HG03432 (cell line): ENCODE results near the gene FNBP1L.

Experiments
- ATAC-seq: cut with Tn5 transposase; IDR thresholded peaks from one replicate; pipeline ENCODE4 v1.9.1; 2021; ENCODE audit warnings: mild to moderate bottlenecking, moderate library complexity; ENCODE audit not compliant: unreplicated experiment

Gene FNBP1L

DNA sequence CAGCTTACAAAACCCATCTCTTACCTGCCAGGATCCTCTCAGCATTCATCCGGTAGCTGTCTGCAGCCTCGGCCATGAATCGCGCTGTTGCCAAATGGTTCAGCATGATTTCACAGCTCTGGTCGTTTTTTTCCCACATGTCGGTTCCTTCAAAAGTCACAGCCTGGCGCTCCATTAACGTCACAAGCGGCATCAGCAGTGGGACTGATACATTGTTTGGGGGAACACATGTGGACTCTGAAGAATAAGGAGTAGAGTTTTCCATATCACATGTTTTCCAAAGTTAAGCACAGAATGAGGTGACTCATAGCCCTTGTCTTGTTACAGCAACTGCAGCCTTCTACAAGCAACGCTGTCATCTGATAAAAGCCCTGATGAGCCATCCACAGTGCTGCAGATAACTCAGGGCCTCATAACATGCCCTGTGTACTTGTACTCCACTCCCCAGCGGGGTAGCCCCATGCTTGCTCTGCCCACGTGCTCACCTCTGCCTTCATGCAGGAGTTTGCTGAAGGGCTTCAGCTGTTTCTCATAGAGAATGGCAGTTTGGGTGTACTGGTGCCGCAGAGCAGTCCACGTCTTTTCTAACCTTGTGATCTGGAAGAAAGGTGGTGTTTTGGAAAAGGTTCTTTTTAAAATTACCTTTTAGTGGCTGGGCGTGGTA lies 119.5 kb downstream of the FNBP1L start:
- no peak for ATAC-seq

DNA sequence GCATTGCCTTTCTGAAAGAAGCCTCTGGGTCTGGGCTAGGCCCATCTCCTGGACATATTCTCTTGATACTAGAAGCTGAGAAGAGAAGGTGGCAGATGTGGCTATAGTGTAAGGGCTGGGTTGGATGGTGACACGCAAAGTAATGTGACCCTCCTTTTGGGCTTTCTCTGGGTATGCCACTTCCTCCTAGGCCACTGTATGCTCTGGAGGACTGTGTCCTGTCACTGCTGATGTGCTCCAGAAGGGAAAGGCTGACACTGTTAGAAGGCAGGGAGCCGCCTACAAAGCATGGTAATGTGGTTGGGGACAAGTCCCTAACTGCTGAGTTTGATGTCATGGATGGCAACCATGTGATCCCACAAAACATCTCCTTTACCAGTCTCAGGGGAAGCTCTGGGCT lies 121.6 kb downstream of the FNBP1L start:
- ATAC-seq, result no peak

DNA sequence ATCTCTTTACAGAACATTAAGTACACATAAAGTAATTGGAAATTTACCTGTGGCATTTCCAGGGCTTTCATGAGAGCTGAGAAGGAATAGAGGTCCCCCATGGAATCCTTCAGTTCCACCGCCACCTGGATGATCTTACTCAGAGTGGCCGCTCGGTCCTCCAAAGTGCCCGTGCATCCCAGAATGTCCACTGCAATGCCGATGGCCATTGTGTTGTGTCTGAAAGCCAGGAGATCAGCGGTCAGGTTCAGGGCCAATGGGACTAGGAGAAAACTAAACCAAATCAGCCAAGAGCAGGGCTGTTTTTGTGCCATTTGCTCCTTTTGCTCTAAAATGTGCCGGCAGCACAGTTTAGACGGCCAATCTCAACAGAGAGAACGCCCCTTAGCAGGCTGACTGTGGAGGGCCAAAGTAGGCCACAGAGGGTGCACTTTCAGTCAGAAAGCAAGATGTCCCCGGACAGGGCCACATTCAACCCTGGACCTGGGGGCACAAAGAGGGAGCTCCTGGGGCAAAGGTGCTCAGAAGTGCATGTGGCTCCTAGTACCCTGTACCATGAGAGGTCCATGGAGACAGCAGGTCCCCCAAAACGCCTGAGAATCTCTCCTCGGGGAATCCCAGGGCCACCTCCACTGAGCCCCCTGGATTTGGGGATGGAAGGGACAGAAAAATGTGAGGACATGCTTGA lies 123.8 kb downstream of the FNBP1L start:
- no peak for ATAC-seq

DNA sequence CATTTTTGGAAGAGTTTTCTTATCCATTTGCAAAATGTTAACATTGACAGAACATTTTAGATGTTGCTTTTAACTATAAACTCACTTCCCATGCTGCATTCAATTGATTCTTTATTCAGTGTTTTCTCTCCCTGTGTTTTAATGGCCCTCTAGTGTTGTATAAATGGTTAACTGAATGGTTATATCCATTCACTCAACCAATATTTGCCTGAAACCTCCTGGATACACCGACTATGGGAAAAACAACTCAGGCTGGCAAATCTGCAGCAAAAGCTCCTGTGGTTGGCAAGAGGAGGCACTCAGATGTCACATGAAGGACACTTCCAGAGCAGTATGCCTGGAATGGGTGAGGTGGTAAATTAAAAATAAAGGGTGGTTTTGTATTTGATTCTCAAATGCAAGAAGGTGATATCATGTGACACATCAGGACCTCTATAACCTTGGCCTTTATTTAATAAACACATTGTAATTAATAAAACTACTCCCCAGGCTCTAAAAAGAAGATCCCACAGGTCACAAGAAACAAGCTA lies 126.1 kb downstream of the FNBP1L start:
- ATAC-seq, result no peak

DNA sequence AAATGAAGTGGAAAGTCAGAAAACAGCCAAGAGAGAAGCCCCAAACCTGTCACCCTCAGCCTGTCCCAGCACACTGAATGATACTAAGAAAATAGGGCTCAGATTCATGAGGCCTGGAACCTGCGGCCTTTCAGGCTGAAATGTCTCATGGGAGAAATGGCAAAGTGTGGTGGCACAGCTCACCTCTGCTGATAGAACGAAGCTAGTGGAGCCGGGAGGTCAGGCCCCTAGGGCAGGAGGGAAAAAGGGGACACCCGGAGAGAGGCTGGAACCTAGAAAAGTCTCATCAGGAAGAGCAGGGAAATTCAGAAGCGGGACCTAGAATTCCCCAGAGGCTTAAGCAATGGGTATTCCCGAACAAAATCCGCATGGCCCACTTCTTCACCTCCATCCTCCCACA lies 126.6 kb downstream of the FNBP1L start:
- ATAC-seq, result no peak

DNA sequence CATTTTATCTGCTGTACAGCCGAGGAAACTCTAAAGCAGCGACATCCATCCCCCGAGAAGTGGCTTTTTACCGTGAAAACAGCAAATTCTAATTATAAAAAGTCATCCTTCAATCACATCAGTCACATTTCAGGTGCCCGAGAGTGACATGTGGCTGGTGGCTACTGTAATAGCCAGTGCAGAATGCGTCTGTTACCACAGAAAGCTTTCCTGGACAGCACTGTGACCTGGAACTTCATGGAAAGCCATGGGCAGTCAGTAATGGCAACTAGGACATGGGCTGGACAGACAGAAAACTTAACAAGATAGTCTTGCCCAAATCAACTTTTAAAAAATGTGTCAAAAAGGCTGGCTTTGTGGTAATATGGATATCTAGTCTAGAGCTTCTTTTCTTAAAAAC lies 127.1 kb downstream of the FNBP1L start:
- ATAC-seq, result no peak

DNA sequence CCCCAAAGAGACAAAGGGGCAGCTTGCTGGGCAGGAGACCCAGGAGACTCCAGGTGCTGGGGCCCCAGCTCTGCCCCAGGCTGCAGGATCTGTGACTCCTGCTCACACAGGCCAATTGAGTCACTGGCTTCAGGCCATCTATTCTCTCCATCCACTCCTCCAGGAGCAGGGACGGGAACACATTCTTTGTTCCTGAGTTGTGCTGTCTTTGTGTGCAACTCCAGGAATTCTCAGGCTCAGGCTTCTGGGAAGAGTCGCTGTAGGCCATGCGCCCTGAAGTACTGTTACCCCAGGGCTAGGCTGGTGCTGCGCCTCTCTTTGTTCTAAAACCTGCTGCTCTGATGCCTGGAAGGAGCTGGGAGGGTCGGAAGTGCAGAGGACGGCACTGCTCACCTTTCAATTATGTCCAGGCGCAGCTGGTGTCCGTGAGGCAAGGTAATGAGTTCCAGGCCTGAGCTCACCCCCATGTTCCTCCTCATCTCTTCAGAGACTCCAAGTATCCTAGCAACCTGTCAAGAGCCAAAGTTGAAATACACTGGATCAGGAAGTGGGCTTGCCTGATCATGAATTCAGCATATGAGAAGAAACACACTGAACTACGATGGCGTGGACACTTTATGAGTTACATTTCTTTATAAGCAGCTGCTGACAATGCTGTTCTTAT lies 127.8 kb downstream of the FNBP1L start:
- no peak for ATAC-seq

DNA sequence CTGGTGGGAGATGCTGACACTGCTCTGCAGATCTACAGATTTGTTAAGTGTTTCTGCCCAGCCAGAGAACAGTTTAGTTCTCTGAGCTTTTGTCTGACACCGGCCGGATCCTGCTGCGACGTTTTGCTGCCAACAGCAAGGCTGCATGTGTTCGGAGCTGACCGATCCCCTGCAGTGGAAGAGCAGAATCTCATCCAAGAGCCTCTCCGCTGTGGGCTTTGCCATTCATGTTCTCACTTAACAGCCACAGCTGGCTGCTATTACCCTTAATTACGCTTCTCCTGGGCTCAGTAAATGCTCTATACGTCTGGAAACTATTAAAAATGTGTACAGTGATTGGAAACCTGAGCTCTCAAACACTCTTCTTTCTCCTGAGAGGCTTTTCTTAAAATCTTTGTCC lies 128.4 kb downstream of the FNBP1L start:
- ATAC-seq, result no peak

DNA sequence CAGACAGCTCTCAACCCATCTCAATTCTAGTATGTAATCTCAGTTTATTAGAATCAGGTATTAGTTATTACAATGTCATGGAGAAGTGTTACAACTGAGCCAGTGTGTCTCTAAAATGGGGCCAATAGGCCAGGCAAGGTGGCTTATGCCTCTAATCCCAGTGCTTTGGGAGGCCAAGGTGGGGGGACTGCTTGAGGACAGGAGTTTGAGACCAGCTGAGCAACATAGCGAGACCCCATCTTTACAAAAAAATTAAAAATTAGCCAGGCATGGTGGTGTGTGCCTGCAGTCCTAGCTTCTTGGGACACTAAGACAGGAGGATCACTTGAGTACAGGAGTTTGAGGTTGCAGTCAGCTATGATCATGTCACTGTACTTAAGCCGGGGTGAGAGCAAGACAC lies 128.8 kb downstream of the FNBP1L start:
- ATAC-seq, result no peak

DNA sequence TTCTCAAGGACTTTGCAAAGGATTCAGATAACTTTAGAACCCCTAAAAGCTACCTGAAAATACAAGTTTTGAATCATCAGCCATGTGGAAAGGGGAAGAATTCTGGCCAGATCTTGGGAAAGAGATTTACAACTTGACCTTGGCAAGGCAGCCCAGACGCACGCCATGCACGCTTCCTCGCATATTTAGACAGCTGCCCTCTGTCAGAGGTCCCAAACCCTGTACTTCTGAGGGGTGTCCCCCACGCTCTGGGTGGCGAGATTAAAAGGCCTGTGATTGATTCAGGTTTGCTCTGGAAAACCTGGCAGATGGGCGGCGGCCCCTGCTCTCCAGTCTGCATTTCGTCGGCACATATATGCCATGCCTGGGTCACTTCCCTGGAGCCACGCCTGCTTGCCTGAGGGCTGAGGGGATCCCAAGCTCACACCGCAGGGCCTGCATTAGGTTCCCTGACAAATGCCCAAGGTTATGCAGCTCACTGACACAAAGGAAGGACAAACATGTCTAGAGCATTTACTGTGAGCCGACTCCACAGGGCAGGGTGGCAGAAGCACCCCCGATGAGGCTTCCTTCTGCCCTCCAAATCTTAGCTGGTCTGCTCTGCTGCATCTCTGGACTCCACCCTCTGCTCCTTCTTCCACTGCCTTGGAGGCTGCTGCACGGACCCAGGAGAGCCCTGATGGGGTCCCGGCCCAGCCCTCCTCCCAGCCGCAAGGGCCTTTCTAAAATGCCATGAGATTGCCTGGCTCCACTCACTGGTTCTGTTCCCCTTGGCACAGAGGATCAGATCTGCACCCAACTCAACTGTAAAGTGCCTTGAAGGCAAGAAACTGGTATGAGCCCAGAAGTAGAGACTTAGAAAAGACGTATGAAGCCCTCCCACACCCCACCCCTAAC lies 129.9 kb downstream of the FNBP1L start:
- no peak for ATAC-seq

DNA sequence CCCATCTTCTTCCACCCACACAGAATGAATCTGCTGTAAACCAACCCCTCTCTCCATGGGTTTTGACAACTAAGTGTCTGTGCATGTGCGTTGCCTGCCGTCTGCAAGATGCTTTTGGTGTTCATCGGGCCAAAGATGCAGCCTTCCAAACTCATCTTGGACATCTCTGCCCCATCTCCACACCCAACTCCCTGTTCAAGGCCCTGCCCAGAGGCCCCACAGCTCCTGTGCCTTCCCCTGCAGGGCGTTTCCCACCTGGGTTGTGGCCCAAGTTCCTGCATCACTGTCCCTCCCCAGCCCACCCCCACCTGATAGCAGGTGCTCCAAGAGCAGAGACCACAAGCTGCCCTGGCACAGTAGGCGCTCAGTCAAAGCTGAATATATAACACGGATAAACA lies 130.5 kb downstream of the FNBP1L start:
- no peak for ATAC-seq

DNA sequence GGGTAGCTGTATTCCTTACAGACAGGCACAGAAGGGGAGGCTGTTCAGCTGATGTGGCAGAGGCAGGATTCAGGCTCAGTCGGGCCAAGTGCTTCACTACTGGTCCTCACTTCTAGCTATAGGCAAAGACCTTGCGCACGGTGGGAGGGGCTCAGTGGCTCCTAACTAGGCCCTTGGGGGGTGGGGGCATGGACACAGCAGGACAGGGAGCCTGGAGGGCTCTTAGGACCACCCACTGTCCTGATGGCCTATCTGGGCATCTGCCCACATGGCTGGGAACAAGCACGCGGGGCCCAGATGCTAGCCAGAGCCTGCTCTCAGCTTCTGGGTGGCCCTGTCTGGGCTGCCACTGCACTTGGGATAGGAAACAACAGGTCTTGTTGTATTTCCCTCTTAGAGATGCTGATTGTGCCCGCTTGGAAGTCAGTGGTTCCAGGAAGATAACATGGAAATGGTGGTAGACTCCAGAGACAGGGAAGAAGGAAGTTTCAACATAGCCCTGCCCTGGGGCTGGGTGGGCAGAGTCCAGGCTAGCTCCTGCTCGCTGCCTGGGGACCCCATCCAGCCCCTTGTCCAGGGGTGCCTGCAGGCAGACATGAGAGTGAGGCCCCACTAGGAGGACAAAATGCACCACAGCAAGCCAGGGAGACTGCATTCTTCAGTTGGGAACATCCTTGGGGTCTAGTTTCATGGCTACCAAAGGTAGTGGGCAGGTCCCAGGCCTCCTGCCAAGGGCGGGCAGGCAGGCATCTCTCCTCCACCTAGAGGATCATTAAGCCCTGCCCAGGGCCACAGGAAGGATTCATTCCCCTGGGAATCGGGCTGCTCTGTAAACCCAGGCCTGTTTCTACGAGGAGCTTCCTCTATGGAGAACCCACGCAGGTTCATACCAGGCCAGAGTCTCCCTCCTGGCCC lies 131.2 kb downstream of the FNBP1L start:
- ATAC-seq, result no peak

DNA sequence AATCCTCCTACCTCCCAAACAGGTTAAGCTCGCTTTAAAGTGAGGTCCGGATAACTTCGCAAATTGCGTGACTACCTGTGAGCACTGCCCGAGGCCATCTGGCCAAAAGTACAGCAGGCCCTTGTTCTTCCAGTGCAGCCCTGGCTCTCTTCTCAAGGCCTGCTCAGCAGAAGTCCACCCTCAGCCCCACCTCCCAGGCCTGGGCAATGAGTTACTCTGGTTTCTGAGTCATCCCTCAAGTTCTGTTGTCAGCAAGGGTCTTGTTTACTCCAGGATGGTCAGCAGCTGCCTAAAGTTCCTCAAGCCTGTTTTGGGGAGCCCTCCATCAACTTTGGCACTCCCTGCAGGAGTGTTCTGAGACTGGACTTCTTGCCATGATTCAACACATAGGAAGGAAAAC lies 132.0 kb downstream of the FNBP1L start:
- ATAC-seq, result no peak

DNA sequence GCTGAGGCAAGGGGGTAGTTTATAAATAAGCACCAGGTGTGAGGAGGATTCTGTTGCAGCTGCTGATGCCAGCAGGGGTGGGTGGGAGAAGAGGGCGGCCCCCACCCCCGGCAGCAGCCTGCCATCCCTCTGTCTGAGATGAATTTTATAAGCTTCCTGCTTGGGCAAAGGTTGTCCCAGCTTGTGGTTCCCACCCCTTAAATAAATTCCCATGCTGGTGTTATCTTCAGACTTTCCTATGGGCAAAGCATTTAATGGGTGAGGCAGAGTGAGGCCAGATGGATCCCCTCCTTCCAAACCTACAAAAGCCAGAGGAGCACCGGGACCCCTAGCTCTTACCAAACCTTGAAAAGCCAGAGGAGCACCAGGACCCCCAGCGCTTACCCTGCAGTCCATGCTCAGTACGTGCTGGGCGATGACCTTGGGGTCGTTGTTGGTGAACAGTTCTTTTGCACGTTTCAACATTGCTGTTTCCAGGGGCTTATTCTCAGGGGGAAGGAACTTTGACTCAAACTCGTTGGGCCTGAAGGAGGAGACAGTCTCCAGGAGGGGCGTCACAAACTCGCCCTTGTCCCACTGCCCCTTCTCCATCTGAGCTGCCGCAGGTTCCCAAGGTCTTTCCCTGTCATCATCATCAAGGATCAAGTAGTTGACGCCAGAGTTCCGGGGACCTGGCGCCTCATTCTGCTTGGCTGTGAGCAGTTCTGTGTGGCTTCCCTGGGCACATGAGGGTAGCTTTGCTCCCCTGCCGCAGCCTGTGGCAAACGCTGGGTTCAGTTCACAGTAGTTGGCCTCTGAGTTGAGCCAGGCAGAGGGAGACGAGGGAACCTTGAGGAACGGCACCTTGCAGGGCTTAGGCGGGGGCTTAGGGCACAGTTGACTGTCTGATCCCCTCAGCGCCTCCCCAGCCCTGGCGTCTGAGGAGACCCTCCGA lies 134.3 kb downstream of the FNBP1L start:
- no peak for ATAC-seq

DNA sequence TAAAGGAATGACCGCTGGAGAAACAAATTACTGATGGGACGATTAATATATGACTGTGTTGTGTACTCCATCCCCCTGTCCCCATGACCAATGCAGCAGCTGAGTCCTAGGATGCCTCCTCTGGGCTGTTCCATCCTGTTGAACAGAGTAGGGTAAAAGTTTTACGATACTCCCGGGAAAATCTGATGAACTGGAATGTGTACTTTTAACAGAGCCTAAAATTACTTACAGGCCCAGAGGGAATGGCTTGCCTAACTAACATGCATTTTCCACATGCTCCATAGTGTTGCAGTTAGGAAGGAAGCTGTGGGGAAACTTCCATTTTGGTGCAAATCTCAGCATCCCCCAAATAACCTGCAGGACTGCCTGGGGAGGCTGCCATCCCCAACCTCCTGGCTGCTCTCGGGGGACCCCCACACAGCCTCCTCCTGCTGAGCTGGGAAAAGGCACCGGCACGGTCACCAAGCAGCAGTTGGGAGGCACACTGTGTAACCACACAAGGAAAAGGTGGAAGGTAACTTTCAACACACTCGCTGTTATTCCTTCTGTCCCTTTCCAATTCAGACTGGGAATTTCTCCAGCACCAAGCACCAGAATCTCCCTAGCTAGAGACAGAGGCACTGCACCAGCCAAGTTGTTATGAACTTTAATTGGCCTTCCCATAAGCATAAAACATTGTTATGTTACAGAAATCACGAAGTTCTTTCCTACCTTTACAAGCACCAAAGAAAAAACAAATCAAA lies 136.5 kb downstream of the FNBP1L start:
- no peak for ATAC-seq

DNA sequence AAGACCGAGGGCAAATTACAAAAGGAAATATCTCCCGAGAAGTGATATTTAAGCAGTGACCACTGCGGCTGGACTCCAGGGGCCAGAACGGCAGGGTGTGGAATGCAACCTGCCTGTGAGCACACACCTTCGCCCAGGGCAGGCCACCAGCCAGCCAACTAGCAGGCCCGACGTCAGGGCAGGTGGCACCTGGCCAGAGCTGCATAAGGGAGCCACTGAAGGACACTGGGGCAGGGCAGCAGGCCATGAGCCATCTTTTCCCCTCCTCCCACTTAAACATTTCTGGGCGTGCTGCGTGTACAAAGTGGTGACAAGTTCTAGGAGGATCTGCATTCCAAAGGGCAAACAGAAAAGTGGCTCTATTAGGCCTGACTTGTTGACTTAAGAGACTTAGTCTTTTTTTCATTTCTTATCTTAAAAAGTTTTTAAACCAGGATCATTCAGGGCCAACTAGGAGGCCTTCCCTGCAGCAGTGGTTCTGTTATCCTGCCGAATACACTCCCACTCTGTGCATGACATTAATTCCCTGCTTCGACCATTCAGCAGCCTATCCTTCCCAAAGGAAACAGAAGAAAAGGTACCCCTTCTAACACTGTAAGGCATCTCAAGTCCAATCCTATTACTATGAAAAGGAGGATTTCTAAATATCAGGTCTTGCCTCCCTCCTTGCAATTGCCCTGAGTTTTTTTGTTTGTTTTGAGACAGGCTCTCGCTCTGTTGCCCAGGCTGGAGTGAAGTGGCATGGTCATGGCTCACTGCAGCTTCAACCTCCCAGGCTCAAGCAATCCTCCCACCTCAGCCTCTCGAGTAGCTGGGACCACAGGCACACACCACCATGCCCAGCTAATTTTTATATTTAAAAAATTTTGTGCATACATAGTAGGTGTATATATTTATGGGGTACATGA lies 137.4 kb downstream of the FNBP1L start:
- no peak for ATAC-seq

DNA sequence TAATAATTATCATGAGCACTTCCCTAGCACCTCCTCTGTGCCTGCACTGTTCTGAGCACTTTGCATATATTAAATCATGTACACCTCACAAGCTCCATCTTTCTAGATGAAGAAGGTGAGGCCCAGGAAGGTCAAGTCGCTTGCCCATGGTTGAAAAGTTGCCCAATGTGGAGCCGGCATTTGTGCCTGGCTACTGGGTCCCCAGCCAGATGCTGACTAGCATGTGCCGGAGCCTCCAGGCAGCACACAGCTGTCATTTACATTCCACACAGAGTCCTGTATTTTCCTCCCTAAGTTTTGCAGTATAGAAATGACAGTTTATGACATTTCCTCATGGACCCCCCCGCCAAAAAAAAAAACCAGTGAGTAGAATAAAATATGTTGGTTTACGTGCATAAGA lies 139.4 kb downstream of the FNBP1L start:
- ATAC-seq, result no peak
